HepG2 (cell line): Measurements from ENCODE around the gene IPMK. TPM values are rescaled to one million over a fixed set of nuclear protein-coding genes. Genes with fewer than 3 reads are reported as not detected.

Source experiments
- ATAC-seq: fragments of 200-7000 bp; cut with Tn5 transposase; 3 replicates; pipeline ENCODE4 v1.9.1; 2020; ENCODE audit warnings: mild to moderate bottlenecking, moderate library complexity
- BruUV-seq: library from RNA; stranded (reverse); fragments of 400-500 nt; replicated peaks from 2 replicates; lab custom pipeline; 2021; lab: Mats Ljungman, UMichigan
- CTCF ChIA-PET: fragments of 300-600 bp; formaldehyde crosslinking; extraction: SDS; loops from one replicate; lab custom pipeline; 2021; ENCODE audit warnings: low total read pairs, inconsistent platforms, low intra/inter-chr PET ratio; lab: Yijun Ruan, JAX
- POLR2A ChIA-PET: fragments of 350-600 bp; sonication (Branson Sonifier 250); formaldehyde crosslinking; loops from one replicate; lab custom pipeline; 2020; ENCODE audit warnings: antibody characterized with exemption, inconsistent platforms; lab: Yijun Ruan, JAX
- DNase-seq: peaks from one replicate; pipeline ENCODE4 v3.0.0-alpha.2; 2015; ENCODE audit warnings: low spot score
- FAIRE-seq: peaks from 3 replicates; lab custom pipeline; 2011; peaks lifted over from hg19 to GRCh38; lab: Jason Lieb, UNC
- H2AFZ ChIP-seq: one replicate; pipeline ENCODE4 v1.6.1; 2011; ENCODE audit warnings: low read length, inconsistent platforms
- H3K27ac ChIP-seq: fragments of 300-600 bp; 3 replicates; pipeline ENCODE4 v1.8.0; 2011; ENCODE audit warnings: mixed run types, mild to moderate bottlenecking, mixed read lengths, low read length, inconsistent platforms; ENCODE audit not compliant: insufficient read depth; ENCODE audit errors: extremely low read length
- H3K27me3 ChIP-seq, 2 experiments: fragments of 200-600 bp in 1 of 2; 2 replicates in 1 of 2; 3 replicates in 1 of 2; pipeline versions ENCODE4 v1.6.0 to v1.8.0; 2011; ENCODE audit warnings: low read length in 2 of 2, mild to moderate bottlenecking in 2 of 2, moderate library complexity in 2 of 2, inconsistent platforms in 1 of 2; ENCODE audit not compliant: insufficient read depth in 2 of 2, control insufficient read depth in 1 of 2
- H3K36me3 ChIP-seq, 2 experiments: fragments of 200-600 bp in 1 of 2; replicated peaks in 1 of 2; 2 replicates in 1 of 2; 3 replicates in 1 of 2; pipeline versions ENCODE4 v1.5.1 to v1.8.0; 2011; ENCODE audit warnings: low read length in 2 of 2, inconsistent platforms in 1 of 2; ENCODE audit not compliant: insufficient read depth in 2 of 2, control insufficient read depth in 1 of 2
- H3K4me1 ChIP-seq: 2 replicates; pipeline ENCODE4 v1.5.1; 2012; ENCODE audit warnings: low read length, inconsistent platforms; ENCODE audit not compliant: insufficient read depth
- H3K4me2 ChIP-seq: 2 replicates; pipeline ENCODE4 v1.6.0; 2011; ENCODE audit warnings: low read depth, low read length, inconsistent platforms
- H3K4me3 ChIP-seq, 3 experiments: fragments of 200-600 bp in 1 of 3; sonication (generic), shearing (Covaris generic) in 1 of 3; replicated peaks in 1 of 3; 2 replicates each; pipeline ENCODE4 v1.5.1; 2011 to 2016; ENCODE audit warnings: low read length in 3 of 3, inconsistent platforms in 2 of 3, low read depth in 2 of 3, mild to moderate bottlenecking in 2 of 3, control low read depth in 1 of 3, mixed read lengths in 1 of 3; ENCODE audit not compliant: insufficient read depth in 1 of 3
- H3K79me2 ChIP-seq: one replicate; pipeline ENCODE4 v1.6.1; 2011; ENCODE audit warnings: low read length, inconsistent platforms; ENCODE audit not compliant: insufficient read depth
- H3K9ac ChIP-seq: 2 replicates; pipeline ENCODE4 v1.6.0; 2011; ENCODE audit warnings: mild to moderate bottlenecking, low read depth, low read length, inconsistent platforms; ENCODE audit not compliant: insufficient read depth
- H3K9me3 ChIP-seq: 2 replicates; pipeline ENCODE4 v1.5.1; 2012; ENCODE audit warnings: mild to moderate bottlenecking, low read length
- H4K20me1 ChIP-seq: 2 replicates; pipeline ENCODE4 v1.6.0; 2011; ENCODE audit warnings: inconsistent platforms, mild to moderate bottlenecking, low read length, moderate library complexity; ENCODE audit not compliant: insufficient read depth
- BRCA1 ChIP-seq: sonication (generic); formaldehyde crosslinking; IDR thresholded peaks from 2 replicates; pipeline ENCODE4 v1.4.0; 2020; ENCODE audit warnings: missing genetic modification reagents
- REXO4 ChIP-seq: sonication (generic); formaldehyde crosslinking; IDR thresholded peaks from 2 replicates; pipeline ENCODE4 v1.8.0; 2022; ENCODE audit warnings: missing genetic modification reagents, mild to moderate bottlenecking, borderline replicate concordance
- SIN3A ChIP-seq: IDR thresholded peaks from 2 replicates; pipeline ENCODE4 v1.6.1; 2011; ENCODE audit warnings: low read depth, mild to moderate bottlenecking, control low read depth, low read length, borderline replicate concordance
- SOX13 ChIP-seq, 3 experiments: fragments of 450-650 bp in 1 of 3; sonication (generic) in 1 of 3; formaldehyde crosslinking in 1 of 3; IDR thresholded peaks in 2 of 3; conservative IDR thresholded peaks in 1 of 3; 2 replicates each; pipeline versions ENCODE4 v1.5.0 to v1.6.1; 2016 to 2020; ENCODE audit warnings: antibody characterized with exemption in 1 of 3, mild to moderate bottlenecking in 1 of 3, missing compliant biosample characterization in 1 of 3, missing genetic modification reagents in 1 of 3, moderate library complexity in 1 of 3
- ZNF550 ChIP-seq: sonication (generic); formaldehyde crosslinking; IDR thresholded peaks from 2 replicates; pipeline ENCODE4 v1.4.0; 2020; ENCODE audit warnings: mild to moderate bottlenecking, missing genetic modification reagents, borderline replicate concordance
- ZNF605 ChIP-seq: sonication (generic); formaldehyde crosslinking; IDR thresholded peaks from 2 replicates; pipeline ENCODE4 v1.8.0; 2022; ENCODE audit warnings: mild to moderate bottlenecking, missing genetic modification reagents
- ZNF674 ChIP-seq: sonication (generic); formaldehyde crosslinking; IDR thresholded peaks from 2 replicates; pipeline ENCODE4 v1.5.0; 2020; ENCODE audit warnings: low read depth, mild to moderate bottlenecking, missing genetic modification reagents
- WGBS: methylation state at CpG from one replicate; pipeline ENCODE4 v1.1.6; 2017; ENCODE audit warnings: low lambda C conversion rate; 5-methylcytosine and 5-hydroxymethylcytosine counted together
- in situ Hi-C: cut with HindIII; loops from 2 replicates; pipeline ENCODE4 v1.10.0; 2017; ENCODE audit warnings: low pct_unique_long_range_greater_than_20kb; ENCODE audit not compliant: extremely low pct_ligation_motif_present
- intact Hi-C: fragments of 100-400 bp; cut with micrococcal nuclease; formaldehyde crosslinking; loops from one replicate; pipeline ENCODE4 v1.10.0; 2022; ENCODE audit not compliant: unreplicated experiment
- polyA plus RNA-seq, 8 experiments: library from polyadenylated mRNA; depleted of rRNA in 3 of 8; stranded (reverse) in 7 of 8; unstranded in 1 of 8; fragments of >200 nt; fragmentation: Illumina TruSeq in 4 of 8; extraction: Trizol in 4 of 8; gene quantifications; 2 replicates each; pipeline versions ENCODE4 v1.2.1 to v1.2.3, GENCODE V29; 2011 to 2016; ENCODE audit warnings: low read depth in 4 of 8, missing spikeins in 1 of 8, mixed read lengths in 1 of 8; ENCODE audit not compliant: insufficient read depth in 1 of 8
- total RNA-seq, 5 experiments: library from RNA; depleted of rRNA; stranded (reverse); fragments of >200 nt; fragmentation: Illumina TruSeq; extraction: Trizol; gene quantifications; 2 replicates each; pipeline ENCODE4 v1.2.3, GENCODE V29; 2016; ENCODE audit warnings: low read depth in 1 of 5

Gene IPMK
- total and polyA plus RNA-seq, 2 of the 13 experiments (the other 11 are each of a cell fraction or from before 2014, with no cell fraction given) = 2.7 to 3.9 TPM

DNA sequence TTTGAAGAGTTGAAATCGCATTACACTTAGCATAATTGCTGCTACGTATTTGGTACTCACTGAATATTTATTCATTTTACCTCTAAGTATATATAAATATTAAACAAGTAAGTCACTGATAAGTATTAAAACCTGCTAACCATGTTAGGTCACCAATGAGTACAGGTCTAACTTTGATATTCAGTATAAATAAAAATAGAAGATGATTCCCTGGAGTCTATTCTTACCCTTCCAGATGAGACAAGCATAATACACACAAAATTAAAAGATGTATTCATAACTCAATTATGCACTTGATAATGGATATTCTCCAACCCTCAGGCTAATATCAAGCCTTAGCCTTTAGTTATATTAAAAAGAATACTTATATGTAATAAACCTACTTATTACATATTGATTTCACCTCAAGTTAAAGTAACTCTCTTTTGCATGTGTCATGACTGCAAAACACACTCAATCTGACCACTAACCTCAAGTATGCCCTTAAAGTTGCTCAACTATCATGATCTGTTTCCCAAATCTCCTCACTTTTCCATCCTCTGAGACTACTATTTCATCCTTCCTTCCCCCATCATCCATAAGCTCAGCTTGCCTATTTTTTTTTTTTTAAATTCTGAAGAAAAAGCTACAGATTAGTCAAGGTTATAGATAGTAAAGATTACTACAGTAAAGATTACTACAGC lies 46.8 kb downstream of the IPMK start:
- FAIRE-seq (no peak), ATAC-seq (no peak), DNase-seq (no peak)
- H3K9me3 ChIP-seq = no peaks in the 10 kb centered on the region
- H2AFZ ChIP-seq = no peak overlapping the region
- no peak overlapping the region for H3K27ac ChIP-seq
- peaks cover 3 to 8% of the 10 kb centered on the region in 2 experiments; a peak in 2 of 5 replicates for H3K36me3 ChIP-seq
- H3K79me2 ChIP-seq = no peaks in the 10 kb centered on the region
- intact Hi-C loops (loop anchor here (1.0 kb wide), 1 partner anchor 9 kb away; no protein-coding TSS in a partner anchor), in situ Hi-C loops (no loop called here)
- ChIA-PET CTCF (no interaction called here), POLR2A (no interaction called here)
- 95% methylated on average over 2 of the region's 2 CpGs for WGBS
- no peak for TF ChIP-seq ZNF550 (CRISPR knock-in tag)
- no peak for TF ChIP-seq ZNF674 (CRISPR knock-in tag)
- TF ChIP-seq SIN3A = no peak
- no peak for TF ChIP-seq BRCA1 (CRISPR knock-in tag)
- no peak for TF ChIP-seq REXO4
- no peak for TF ChIP-seq ZNF605 (CRISPR knock-in tag)
- no peaks in the 10 kb centered on the region; the same call in 1 of the 2 replicates for H4K20me1 ChIP-seq
- no peak overlapping the region for H3K9ac ChIP-seq
- H3K4me3 ChIP-seq = no peak overlapping the region
- no peak overlapping the region for H3K4me2 ChIP-seq
- H3K27me3 ChIP-seq = no peaks in the 10 kb centered on the region; a peak in 1 of 5 replicates
- no TSS peak for BruUV-seq
- peaks cover 3% of the 10 kb centered on the region for H3K4me1 ChIP-seq

GRCh38 chr10:58219875-58220274 lies 47.8 kb downstream of the IPMK start:
- Histone ChIP-seq H3K4me2 (no peak overlapping the region), H3K27ac (no peak overlapping the region), H3K9ac (no peak overlapping the region), H2AFZ (no peak overlapping the region), H3K27me3 (no peaks in the 10 kb centered on the region; a peak in 1 of 5 replicates), H3K9me3 (no peaks in the 10 kb centered on the region), H3K4me1 (no peaks in the 10 kb centered on the region), H4K20me1 (no peaks in the 10 kb centered on the region; the same call in 1 of the 2 replicates), H3K79me2 (no peaks in the 10 kb centered on the region), H3K4me3 (no peak overlapping the region), H3K36me3 (peaks cover 3 to 7% of the 10 kb centered on the region in 2 experiments; a peak in 1 of 5 replicates)
- no peak for ATAC-seq
- in situ Hi-C loops (no loop called here), intact Hi-C loops (loop anchor here (5.0 kb wide), 1 partner anchor 47 kb away; the partner anchor contains the start of genes CISD1 and IPMK)
- no peak for DNase-seq
- TF ChIP-seq SOX13 (IDR thresholded peaks at IDR 0.05) (no peak), SOX13 (CRISPR knock-in tag; conservative IDR thresholded peaks at IDR 0.05 in 1 of 2, IDR thresholded peaks at IDR 0.05 in 1 of 2) (no peak)
- no peak for FAIRE-seq
- POLR2A ChIA-PET = no interaction called here
- no TSS peak for BruUV-seq
- CTCF ChIA-PET = no interaction called here
